G401.6 (cell line): ENCODE results near the gene SLC7A14.

Experiments
- FAIRE-seq: peaks from 2 replicates; lab custom pipeline; 2012; peaks lifted over from hg19 to GRCh38; lab: Jason Lieb, UNC

Gene SLC7A14

DNA sequence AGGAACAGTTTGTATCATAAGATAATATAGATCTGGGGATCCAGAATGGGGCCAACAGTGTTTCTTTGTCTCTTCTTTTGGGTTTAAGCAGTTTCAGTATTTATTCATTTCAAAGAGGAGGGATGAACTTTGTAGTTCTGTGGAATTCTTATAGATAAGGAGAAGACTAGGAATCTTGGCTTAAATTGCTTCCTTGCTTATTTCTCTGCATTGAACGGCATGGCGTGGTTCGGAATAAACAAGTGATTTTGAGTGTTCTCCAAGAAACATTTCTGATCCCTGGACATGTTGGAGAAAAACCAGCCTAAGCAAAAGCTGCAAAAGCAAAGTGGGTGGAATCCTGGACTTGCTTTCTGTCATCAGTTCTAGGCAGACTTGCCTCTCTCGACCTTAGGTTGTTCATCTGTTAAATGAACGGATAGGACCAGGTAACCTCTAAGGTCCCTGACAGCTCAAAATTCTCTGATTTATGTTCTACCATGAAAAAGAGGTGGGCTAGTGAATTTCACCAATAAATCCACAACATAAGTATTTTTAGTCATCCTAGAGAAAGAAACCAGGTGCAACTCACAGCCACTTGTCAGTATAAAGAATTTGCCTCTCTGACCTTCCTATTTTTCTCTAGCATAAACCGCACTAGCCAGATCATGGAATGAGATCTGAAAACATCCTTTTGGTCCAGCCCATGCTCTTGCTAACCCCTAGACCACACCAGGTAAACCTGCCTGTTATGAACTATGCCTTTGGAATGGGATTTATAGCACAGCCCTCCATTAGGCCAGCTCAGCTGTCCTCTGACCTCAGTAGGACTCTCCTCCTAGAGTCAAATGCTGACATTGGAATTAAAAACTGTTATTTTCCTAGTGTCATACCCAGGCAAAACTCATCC lies 88.4 kb downstream of the SLC7A14 start:
- no peak for FAIRE-seq

DNA sequence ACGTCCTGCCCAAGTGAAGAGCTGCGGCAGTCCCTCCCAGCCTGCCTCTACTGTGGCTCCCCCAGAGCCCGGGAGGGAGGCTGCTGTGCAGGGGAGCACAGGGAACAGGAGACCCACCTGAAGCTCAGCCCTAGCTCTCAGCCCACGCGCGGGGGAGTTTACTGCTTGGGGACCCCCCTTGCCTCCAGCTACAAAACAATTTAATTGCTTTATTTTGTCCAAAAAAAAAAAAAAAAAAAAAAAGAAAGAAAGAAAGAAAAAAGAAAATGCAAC lies 89.1 kb downstream of the SLC7A14 start:
- FAIRE-seq, result no peak

DNA sequence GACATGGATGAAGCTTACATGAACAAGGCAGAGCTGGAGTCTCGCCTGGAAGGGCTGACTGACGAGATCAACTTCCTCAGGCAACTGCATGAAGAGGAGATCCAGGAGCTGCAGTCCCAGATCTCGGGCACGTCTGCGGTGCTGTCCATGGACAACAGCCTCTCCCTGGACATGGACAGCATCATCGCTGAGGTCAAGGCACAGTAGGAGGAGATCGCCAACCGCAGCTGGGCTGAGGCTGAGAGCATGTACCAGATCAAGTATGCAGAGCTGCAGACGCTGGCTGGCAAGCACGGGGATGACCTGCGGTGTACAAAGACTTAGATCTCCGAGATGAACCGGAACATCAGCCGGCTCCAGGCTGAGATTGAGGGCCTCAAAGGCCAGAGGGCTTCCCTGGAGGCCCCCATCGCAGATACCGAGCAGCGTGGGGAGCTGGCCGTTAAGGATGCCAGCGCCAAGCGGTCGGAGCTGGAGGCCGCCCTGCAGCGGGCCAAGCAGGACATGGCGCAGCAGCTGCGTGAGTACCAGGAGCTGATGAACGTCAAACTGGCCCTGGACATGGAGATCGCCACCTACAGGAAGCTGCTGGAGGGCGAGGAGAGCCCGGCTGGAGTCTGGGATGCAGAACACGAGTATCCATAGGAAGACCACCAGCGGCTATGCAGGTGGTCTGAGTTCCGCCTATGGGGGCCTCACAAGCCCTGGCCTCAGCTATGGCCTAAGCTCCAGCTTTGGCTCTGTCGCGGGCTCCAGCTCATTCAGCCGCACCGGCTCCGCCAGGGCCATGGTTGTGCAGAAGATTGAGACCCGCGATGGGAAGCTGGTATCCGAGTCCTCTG lies 89.6 kb downstream of the SLC7A14 start:
- FAIRE-seq, result no peak

DNA sequence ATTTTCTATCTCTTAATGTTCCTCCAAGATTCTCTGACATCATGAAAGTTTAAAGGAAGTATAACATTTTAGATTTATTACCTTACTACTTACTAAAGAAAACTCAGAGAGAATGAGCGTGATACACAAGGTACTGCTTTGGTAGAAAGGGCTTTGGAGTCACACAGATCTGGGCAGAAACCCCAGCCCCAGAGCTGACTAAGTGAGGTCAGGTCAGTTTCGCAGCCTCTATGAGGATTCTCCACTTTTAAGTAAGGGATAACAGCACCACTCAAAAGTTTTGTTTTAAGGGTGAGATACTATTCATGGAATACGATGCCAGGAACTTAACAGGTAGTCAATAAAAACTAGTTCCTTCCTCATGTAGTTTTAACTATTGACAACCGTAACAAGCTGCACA lies 91.1 kb downstream of the SLC7A14 start:
- FAIRE-seq, result no peak

DNA sequence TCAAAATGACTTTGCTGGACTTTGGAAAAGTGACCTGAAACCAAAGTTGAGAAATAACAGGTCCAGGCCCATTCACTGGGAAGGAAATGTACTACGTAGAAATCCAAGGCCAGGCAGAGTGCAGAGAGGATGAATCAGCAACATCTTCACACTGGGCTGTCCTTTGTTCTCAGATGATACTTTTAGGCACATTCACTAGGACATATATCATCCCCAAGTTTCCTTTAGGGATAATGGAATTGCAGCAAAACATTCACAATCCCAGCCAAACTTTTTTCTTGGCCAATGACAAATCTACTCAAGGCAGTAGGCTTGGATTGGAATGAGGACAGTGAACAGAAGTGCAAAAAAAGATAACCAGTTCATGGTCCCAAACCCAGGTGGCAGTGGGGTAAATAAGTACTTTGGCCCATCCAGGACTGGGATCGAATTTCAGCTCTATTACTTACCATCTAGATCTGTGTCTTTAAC lies 92.1 kb downstream of the SLC7A14 start:
- FAIRE-seq, result no peak

DNA sequence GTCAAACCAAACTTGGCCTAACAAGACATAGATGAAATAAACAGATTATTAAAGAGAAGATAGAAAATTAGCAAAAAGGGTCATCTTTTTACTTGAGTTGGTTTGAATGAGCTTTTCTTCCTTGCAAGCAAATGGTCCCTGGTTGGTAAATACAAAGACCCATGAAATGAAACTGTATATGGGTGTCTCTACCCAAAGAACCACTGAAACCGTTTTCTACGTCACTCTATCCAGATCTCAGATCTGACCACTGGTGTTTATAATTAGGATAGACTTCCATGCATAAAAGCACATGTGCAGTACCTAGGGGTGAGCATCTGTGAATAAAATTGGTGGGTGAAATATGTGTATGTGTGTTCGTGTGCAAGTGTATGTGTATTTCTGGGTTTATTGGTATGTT lies 94.0 kb downstream of the SLC7A14 start:
- no peak for FAIRE-seq

DNA sequence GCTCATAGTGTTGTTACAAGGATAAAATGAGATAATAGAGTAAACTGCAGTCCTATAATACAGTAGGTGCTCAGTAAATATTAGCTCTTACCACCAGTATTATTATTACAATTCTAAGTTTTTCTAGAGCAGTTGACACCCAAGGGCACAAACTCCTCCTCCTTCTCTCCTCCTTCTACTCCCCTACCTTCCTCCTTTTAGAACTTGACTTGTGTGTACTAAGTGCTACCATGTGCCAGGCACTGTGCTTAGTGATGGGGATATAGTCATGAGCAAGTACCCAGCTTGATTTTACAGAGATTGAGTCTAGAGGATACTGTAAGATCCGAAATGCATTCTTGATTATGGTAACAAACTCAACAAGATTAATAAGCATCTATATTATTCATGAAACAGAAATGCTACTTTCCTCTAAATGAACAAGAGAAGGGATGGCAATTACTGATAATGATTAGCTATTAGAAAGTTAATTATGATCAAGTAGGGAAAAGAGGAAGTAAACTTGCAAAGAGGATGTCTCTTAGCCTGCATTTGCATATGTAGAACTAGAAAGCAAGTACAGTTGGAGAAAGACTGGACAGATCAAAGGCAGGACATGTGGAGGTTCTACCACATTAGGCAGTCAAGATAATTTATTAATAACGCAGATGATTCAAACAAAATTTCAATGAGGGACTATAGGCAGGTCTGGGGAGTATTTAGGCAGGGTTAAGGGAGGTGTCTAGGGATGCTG lies 94.9 kb downstream of the SLC7A14 start:
- FAIRE-seq, result no peak

DNA sequence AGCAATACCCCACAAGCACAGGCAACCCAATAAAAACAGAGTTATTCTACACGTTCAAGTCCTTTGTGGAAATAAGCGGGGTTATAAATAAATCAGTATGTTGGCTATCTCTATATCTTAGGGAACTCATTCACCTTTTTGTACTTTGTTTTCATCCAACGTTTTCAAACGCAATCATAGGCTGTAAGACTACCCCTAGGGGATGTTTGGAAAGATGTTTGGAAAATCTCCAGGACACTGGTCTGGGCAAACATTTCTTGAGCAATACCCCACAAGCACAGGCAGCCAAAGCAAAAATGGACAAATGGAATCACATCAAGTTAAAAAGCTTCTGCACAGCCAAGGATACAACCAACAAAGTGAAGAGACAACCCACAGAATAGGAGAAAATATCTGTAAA lies 97.1 kb downstream of the SLC7A14 start:
- FAIRE-seq, result no peak

DNA sequence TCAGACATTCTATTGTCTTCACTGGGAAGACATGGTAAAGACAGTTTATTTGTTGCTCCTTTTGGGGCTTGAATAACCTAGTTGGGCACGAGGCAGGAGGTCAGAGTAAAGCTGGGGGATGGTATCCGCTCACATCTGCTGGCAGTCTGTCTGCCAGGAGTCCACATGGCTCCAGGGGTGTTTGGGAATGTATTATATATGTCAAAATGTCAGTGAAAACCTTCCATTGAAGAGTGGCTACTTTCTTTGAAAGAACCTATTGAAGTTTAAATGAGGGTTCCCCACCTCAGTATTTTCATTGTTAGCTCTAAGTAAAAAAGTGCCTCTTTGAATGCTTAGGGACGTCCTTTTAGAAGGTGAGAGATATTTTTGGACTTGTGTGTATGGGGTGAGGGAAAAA lies 98.8 kb downstream of the SLC7A14 start:
- FAIRE-seq, result no peak

DNA sequence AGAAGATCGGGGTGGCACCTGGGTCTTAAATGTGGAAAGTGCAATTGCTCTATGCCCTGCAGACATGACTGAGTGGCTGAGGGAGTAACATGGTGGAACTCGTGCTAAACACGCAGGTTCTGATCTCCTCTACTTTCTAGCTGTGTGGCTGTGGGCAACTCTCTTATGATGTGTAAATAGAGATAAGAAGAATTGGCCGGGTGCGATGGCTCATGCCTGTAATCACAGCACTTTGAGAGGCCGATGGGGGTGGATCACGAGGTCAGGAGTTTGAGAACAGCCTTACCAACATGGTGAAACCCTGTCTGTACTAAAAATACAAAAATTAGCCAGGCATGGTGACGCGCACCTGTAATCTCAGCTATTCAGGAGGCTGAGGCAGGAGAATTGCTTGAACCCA lies 99.5 kb downstream of the SLC7A14 start:
- FAIRE-seq, result no peak

DNA sequence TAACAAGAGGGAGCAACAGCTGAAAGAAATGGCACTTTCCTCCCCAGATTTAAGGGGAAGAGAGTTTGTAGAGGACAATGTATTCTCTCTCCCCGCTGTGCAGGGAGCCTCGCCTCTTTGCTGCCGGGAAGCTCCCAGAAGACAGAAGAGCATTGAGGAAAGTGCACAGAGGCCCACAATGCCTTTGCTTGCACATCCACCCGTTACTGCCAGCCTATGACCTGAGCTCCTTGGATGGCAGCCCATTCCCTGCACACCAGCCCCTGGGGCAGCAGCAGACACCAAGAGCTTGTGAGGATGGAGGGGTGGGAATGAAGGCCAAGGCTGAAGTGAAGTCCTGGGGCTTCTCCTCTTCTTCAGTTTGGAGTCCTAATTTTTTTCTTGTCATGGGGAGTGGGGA lies 100.2 kb downstream of the SLC7A14 start:
- FAIRE-seq, result no peak

DNA sequence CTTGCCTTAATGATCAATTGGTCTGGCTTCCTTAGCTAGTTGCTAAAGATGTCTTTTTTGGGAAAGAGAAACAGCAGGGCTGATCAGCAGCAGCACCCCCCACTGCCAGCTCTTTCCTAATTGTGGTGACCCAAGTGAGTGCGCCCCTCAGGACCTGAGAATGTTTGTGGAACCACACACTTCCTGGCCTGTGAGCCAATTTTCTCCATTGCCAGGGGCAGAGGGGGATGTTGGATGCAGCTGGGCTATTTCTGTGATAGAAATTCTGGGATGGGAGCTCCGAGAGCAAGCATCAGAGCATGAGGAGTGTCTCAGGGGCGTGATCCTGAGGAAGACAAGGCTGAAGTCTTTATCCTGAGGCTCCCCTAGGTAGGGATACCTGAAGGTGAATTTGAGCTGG lies 100.6 kb downstream of the SLC7A14 start:
- no peak for FAIRE-seq

DNA sequence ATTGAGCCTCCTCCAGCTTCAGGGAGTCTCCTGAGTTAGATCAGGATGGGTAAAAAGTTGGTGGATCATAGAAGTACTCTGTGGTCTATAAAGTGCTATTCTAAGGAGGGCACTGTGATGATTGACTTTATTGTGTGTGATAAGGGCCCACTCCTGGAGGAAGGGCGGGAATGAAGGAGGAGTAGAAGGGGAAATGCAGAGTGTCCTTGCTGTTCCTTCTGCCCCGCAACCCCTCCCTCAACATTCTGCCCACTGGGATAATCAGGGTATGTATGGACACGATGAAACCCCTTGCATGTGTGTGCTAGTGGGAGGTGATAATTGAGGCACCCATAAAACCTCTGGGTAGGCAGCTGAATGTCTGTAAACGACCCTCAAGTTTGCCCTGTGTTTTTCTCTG lies 101.0 kb downstream of the SLC7A14 start:
- no peak for FAIRE-seq

DNA sequence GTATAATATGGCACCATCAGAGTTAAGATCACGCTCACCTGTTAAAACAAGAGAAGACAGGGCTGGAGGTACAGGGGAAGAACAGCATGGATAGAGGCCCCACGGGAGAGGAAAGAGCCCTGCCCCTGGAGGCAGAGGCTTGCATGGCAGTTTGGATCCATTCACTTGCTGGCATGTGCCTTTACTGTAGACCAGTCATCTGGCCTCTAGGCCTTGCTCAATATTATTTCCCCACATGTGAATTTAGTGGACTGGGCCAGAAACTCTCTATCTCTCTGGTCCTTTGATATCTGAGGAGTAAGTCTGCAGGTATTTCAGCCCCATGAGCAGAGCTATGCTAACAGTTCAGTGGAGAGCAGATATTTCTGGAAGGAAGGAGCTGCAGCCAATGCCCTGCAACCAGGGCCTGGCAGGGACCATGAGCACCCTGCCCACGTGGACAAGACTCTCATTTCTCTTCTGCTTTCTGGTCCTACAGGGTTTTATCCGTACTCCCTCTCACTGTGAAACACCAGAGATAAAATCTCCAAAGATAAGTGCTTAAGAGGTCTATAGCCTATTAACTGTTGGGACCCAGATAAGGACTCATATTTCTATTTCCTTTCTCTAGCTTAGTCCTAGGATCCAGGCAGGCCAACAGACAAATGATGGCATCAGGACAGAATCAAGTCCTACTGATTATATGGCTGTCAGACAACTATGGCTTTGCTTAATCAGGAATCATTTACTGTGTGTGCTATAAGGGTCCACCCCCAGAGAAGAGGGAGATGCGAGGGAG lies 102.2 kb downstream of the SLC7A14 start:
- no peak for FAIRE-seq

DNA sequence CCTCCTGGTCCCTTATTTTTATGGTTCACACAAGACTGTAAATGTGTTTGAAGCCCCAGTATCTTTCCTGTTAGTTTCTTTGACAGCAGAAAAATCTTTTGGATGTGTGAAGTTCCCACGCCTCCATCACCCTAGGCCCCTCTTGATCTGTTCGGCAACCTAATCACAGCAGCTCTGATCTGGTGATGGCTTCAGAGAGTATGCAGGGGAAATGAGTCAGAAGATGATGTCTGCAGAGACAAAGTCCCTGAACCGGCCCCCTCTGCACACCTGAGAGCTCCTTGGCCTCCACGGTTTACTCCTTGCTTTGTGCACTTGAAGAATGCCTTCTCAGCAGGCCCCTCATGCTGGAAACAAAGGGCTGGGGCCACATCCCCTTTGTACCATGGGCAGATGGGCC lies 103.7 kb downstream of the SLC7A14 start:
- FAIRE-seq, result no peak

DNA sequence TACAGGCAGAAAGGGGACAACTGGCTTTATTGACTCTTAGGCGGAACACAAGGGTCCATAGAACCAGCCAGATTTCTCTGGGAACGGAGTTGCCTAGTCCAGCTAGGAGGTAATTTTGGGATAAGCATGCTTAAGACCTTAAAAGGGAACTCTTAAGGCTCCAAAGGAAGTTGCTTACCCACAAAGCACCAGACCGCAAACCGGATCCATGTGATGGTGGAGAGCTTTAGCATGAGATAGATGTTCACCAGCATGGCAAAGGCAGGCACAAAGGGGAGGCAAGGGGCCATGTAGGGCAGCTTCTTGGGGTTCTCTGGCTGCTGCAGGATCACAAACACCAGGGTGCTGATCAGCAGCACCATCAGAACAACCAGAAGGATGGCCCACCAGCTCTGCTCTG lies 105.8 kb downstream of the SLC7A14 start:
- no peak for FAIRE-seq

DNA sequence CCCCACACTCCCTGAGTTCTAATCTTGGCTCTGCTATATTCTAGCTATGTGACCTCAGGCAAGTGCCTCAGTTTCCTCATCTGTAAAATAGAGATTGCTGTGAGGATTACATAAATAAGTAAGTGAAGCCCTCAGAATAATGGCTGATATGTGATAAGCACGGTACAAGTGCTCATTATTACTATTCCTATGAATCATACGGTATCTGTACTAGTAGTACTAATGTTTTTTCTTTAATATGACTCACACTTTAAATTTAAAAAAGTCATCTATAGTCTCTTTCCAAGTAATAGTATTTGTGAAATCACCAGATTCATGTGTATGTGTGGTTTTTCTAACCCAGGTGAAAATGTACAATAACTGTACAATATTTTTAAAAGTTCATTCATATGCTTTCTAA lies 108.5 kb downstream of the SLC7A14 start:
- FAIRE-seq, result no peak

DNA sequence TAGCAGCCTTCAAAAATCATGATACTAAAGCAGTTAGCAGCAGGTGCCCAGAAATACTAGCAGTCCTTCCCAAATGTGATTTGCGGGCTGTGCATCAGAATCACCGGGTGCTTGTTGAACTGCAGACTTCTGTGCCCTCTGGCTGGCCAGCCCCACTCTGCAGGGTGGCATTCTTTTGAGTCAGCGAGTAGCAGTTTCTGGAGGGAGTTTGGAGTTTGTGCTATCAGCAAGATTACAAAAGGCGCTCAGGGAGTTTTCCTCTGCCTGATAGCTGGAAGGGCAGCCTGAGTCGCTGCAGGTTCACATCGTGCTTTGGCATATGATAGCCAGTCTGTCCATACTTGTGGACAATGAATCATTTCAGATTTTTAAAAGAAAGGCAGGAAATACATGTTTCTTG lies 109.6 kb downstream of the SLC7A14 start:
- no peak for FAIRE-seq

DNA sequence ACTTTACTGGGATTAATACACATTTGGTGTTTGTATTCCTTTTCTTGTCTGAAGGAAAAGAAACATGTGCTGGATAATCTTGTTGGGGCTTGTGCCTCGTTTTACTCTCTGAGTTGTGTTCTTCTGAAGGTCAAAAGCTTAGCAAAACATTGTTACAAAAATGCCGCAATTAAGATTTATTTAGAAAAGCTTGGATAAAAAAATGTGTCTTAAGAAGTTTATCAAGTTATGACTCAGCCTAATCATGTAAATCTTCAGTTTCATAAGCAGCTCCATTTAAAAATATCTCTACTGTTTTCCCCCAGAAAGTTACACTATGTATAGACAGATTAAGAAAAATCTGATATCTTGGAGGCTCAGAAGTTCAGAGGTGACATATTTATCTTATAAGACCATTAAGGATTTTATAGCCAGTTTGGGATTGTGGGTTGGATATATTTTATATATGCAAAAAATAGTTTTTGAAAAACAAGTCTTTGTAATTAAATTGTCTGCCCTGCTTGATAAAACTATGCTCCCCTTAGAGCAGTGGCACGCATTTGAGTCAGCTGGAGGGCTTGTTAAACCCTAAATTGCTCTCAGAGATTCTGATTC lies 110.7 kb downstream of the SLC7A14 start:
- FAIRE-seq, result no peak

DNA sequence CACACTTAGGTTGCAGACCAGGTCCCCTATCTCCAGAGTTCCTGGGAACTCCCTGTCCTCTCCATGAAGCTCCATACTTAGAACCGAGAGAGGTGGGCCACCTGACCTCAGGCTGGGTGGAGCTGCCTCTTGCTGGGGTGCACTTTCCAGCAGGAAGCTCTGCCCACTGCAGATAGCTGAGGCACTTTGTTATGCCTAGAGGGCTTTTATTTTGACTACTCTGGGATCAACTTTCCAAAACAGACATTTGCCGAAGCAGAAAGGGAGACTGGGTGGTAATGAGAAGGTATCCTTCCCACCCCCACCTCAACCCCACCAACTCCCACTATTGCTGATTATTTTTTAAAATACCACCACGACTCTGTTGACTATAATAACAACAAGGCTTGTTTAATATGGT lies 112.5 kb downstream of the SLC7A14 start:
- FAIRE-seq, result no peak

DNA sequence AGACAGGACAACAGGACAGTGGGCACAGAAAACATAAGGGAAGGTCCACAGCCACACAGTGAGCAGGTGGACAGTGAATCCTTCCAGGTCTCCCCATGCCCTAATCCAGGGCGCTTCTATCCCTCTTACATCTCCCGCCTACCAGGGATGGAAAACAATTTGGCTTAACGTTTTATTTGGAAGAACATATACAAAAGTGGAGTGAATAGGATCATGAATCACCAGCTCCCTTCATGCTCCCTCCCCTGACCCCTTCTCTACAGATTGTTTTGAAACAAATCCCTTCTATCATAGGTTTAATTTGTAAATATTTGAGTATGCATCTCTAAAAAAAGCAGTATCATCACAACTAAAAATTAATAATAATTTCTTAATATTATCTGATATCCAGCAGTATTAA lies 114.7 kb downstream of the SLC7A14 start:
- FAIRE-seq, result no peak
